NOMO-1 (cell line): ENCODE measurements around the gene PJVK.

Experiments
- DNase-seq, 2 experiments: peaks; one replicate each; lab custom pipeline; 2025; ENCODE audit not compliant: unreplicated experiment in 2 of 2; lab: John Stamatoyannopoulos, UW

The PJVK gene

DNA sequence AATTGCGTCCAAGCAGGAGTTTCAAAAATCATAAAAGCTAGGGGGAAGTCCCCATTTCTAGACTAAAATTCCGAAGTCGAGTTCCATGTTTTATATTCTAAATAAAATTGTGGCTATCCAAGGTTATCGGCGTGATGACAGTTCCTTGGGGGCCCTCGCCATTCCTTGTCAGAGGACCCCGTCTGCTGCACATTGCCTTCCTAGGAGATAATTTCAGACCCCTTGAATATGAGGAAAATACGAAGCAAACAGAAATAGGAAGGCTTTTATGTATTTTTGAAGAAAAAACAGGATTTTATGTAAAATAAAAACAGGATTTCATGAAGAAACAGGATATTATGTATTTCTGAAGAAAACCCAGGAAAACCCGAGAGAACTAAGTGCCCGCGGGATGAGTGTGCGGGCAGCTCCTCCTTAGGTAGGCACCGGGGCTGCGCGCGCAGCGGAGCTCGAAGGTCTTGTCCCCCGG is 28.6 kb downstream of the PJVK start:
- DNase-seq = no peak

DNA sequence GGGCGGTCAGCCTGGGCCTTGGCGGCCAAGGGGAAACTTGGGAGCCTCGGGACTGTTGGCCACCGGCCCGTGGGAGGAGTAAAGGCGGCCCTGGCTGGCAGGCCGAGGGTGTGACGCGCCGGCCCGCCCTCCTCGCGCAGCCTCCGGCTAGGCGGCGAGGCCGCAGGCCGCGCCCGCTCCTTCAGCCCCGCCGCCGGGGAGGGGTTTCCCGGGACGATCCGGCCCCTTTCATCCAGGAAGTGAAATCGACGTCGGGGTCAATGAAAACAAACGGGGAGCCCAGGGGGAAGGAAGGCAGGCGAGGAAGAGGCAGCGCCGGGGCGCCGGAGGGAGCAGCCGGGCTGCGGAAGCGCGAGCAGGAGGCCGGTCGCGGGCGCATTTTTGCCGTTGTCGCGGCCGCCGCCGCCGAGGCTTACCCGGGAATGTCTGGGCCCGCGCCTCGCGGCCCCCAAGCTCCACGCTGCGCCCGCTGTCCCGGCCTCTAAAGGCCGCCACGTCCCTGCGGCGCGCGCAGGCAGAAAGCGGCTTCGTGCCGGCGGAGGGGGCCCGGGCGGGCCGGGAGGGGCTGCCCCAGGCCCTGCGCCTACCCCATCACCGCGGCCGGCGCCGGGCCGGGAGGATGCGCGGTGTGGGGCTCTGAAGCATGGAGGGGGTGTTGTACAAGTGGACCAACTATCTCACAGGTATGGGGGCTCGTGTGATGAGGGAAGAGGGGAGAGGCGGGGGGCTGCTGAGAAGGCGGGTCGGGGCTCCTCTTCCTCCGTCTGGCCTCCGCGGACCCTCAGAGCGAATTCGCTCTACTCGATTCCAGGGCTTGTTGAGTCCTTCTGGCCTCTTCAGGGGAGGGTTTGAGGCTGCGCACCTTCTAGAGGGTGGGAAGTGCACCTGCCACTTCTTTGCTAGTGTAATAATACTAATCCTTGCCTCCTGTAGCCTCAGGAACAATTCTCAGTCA is 29.3 kb downstream of the PJVK start, which contains the start of gene PLEKHA3:
PLEKHA3 (plus strand) TSS at position 231 of the 955 bp plus-strand sequence; CDS start at position 644, 413 bp downstream.
- DNase-seq = peak; percentile 85 to 89

- no peak for DNase-seq
Measured at GRCh38 chr2:178482437-178482836, 31.3 kb downstream of the PJVK start.

- no peak for DNase-seq
Measured at GRCh38 chr2:178484245-178485041, 33.3 kb downstream of the PJVK start.

- no peak for DNase-seq
Measured at GRCh38 chr2:178485356-178485755, 34.2 kb downstream of the PJVK start.

GRCh38 chr2:178491612-178492011 is 40.4 kb downstream of the PJVK start:
- DNase-seq = no peak

DNA sequence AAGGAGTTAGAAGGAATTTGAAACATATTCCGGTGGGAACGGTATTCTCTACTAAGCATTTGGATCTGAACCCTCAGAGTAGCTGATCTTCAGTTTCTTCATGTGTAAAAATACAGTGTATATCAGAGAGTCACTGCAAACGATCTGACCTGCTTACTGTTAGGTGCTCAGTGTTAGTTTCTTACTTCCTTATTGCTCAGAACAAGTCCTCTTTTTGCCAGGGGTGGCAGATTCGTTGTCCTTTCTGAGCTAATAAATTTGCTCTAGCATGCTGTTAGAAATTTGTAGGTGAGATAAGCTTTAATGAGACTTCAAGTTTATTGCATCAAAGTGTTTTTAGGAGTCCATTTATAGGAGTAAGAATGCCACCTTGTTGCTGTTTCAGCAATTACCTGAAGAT is 44.9 kb downstream of the PJVK start:
- no peak for DNase-seq

GRCh38 chr2:178498137-178498536 is 47.0 kb downstream of the PJVK start:
- no peak for DNase-seq

GRCh38 chr2:178499640-178500039 is 48.5 kb downstream of the PJVK start:
- DNase-seq = no peak

- DNase-seq = no peak
Measured at GRCh38 chr2:178502751-178503150, 51.6 kb downstream of the PJVK start.

GRCh38 chr2:178506101-178506500 is 54.9 kb downstream of the PJVK start:
- DNase-seq = no peak

- DNase-seq = no peak
Measured at GRCh38 chr2:178506524-178506923, 55.3 kb downstream of the PJVK start.

- no peak for DNase-seq
Measured at GRCh38 chr2:178506949-178507348, 55.8 kb downstream of the PJVK start.

- no peak for DNase-seq
Measured at GRCh38 chr2:178508646-178509045, 57.5 kb downstream of the PJVK start.

DNA sequence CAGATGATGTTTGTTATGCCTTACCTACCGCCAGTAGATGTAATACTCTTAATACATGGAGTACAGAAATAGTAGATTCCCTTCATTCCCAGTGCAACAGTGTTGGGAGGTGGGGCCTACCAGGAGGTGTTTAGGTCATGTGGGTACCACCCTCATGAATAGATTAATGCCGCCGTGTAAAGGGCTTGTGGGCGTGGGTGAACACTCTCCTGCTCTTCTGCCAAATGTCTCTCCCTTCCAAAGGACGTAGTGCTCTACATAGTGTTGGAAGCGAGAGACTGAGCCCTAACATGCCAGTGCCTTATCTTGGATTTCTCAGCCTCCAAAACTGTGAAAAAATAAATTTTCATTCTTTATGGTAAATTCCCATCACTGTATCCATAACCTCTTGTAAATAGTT is 59.2 kb downstream of the PJVK start:
- no peak for DNase-seq
